ENCODE measurements around the gene GPC5.

DNA sequence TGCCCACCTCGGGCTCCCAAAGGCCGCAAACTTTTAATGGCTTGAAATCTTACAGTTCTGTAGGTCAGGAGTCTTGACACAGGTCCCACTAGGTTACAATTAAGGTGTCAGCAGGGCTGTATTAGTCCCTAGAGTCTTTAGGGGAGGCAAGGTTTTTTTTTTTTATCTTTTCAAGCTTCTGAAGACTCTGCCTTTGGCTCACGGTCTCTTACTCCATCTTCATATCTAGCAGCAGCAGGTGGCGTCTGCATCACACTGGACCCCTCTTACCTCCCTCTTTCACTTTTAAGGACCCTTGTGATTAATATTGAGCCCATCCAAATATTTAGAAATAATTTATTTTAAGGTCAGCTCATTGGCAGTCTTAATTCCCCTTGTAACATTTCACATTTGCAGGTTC lies 39.3 kb upstream of the GPC5 start:
- TF ChIP-seq YY1 (IDR thresholded peaks at IDR 0.05; ENCODE audit: insufficient read depth, insufficient replicate concordance, low read depth, low read length) (no peak), NPAS2 (CRISPR knock-in tag; IDR thresholded peaks at IDR 0.05; ENCODE audit: borderline replicate concordance) (no peak)

Measured in HepG2 (cell line).